ENCODE data around the gene FBXO28.

GRCh38 chr1:224211206-224211962, 97.5 kb downstream of the FBXO28 start:
- TF ChIP-seq CTCF (IDR thresholded peaks at IDR 0.05; ENCODE audit: poor library complexity) = no peak
- TF ChIP-seq EZH2 (IDR thresholded peaks at IDR 0.05; ENCODE audit: borderline replicate concordance) = no peak
- no peak for TF ChIP-seq EZH2phosphoT487 (IDR thresholded peaks at IDR 0.05; ENCODE audit: low read depth, severe bottlenecking, unreplicated experiment)

Data from hepatocyte (in vitro differentiated cells).